AG08395 (cell line): ENCODE data around the gene SLC12A8.

ENCODE experiments used
- DNase-seq: peaks from one replicate; pipeline ENCODE4 v3.0.0; 2012; ENCODE audit warnings: mixed read lengths, low spot score

Gene SLC12A8

DNA sequence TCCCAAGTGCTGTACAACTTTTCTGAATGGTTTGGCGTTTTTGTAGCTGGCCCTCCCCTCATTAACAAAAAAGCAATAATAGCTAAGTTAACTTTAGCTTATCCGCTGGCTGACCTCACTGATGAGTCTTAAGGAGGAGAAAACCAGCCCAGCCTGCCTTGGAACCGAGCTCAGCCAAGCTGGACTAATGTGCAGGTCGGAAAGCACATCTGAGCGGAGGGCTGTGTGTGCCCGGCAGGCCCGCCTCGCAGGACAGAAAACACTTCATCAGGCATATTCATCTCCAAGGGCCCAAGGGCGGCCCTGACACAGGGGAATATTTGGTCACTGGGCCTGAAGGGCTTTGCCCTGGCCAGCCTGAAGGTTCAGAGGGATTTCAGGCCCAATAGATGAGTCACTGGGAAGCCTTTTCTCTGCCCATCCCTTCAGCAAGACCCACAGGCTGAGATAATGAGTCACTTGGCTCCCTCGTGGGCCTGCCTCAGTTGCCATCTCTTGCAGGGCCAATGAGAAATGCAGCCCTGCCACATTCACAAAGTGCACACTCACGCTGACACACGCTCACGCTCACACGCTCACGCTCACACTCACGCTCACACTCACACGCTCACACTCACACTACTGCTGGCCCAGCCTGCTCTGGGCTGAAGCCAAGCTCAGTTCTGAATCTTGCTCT lies 75.1 kb downstream of the SLC12A8 start:
- DNase-seq: peak; percentile 75

DNA sequence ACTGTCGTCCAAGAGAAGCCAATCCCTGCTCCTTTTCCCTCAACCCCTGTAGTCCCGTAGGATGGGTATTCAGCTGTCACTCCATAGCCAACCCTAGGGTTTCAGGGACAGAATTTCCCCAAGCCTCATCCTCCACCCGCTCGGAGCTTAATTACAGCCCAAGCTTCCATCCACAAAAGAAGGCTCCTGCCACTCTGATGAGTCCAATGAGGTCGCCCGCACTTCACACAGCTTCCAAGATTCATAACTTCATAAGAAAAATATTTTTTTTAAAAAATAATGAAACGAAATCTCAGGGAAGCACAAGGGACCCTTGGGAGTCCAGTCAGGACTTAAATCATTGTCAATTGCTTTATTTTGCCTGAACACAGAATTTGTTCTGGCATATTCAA lies 75.6 kb downstream of the SLC12A8 start:
- DNase-seq: no peak

GRCh38 chr3:125136515-125136914 lies 76.0 kb downstream of the SLC12A8 start:
- DNase-seq: no peak

- no peak for DNase-seq
Observed at GRCh38 chr3:125134952-125135351, 77.6 kb downstream of the SLC12A8 start.

DNA sequence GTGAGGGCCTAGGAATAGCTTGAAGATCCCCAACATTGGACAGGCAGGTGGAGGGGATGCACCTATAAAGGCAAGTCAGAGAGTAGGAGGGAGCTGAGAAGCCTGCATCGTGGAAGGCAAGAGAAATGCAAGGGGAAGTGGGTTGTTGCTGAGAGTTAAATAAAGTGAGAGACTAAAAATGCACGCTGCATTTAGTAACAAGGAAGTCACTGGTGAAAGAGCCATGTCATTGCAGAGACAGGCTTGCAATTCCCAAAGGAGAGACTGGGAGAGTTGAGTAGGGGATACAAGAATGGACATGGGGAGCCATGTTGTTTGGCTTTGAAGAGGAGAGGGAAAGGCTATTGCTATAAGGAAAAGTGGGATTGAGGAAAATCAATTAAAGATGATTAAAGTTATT lies 79.7 kb downstream of the SLC12A8 start:
- DNase-seq: no peak

- peak; percentile 93 for DNase-seq
Observed at GRCh38 chr3:125129512-125129997, 83.0 kb downstream of the SLC12A8 start.

GRCh38 chr3:125128861-125129501 lies 83.6 kb downstream of the SLC12A8 start:
- DNase-seq: peak; percentile 76

DNA sequence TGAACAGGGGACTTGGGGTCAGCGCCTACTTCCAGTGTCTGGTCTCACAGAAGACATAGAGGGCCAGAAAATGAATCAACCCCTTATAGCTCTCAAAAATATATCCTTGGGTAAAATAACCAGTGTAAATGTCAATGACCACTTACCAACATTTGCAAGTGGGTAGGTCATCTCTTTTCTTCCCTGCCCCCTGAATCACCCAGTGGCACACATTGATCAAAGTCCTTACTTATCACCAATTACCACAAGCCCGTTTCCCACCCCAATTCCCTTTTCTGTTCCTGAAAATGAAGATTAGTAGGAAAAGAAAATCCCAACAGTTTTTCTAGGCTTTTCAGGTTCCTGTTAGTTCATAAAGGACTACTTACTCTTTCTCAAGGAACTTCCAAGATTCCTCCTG lies 86.2 kb downstream of the SLC12A8 start:
- no peak for DNase-seq

DNA sequence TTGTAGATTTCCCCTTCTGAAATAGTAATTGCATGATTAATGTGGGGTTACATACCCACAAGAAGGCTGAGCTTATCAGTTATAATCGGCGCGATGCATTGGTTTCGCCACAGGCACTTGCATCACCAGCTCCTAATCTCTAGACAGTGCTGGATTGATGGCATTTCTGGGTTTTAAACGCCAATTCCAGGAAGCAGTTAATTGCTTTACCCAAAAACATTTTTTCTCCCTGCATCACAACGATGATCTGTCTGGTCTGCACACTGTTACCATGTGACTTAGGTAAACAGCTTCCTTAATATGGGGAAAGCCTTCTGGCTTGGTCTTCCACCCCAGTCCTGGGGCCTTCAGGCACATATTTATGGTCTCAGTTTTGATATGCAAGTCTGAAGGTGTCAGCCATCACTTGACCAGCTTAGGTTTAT lies 86.7 kb downstream of the SLC12A8 start:
- peak; percentile 82 for DNase-seq

DNA sequence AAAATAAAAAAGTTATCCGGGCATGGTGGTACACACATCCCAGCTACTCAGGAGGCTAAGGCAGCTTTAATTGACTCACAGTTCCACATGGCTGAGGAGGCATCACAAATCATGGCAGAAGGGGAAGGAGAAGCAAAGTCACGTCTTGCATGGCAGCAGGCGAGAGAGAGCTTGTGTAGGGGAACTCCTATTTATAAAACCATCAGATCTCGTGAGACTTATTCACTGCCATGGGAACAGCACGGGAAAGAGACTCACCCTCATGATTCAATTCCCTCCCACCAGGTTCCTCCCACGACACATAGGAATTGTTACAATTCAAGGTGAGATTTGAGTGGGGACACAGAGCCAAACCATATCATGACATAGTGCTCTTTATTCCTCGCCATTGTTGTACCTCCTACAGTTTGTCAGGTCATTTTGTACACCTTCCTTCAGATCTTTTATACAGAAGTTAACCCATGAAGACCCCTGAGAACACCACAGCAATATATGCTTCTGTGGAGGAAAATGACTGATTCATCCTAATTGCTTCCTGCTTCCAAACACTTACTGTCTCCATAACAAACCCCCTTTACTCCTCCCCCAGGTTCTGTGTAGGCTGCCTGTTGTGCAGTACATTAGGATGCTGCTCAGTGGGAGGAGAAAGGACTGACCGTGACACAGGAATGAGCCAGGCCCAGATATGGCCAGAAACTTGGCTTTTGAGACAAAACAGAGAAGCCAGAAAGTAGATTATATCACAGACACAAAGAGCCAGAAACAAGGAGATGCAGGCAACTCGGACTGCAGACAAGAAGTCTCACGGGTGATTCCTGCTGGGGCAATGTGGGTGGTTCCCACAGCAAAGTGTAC lies 88.9 kb downstream of the SLC12A8 start:
- peak; percentile 40 for DNase-seq

DNA sequence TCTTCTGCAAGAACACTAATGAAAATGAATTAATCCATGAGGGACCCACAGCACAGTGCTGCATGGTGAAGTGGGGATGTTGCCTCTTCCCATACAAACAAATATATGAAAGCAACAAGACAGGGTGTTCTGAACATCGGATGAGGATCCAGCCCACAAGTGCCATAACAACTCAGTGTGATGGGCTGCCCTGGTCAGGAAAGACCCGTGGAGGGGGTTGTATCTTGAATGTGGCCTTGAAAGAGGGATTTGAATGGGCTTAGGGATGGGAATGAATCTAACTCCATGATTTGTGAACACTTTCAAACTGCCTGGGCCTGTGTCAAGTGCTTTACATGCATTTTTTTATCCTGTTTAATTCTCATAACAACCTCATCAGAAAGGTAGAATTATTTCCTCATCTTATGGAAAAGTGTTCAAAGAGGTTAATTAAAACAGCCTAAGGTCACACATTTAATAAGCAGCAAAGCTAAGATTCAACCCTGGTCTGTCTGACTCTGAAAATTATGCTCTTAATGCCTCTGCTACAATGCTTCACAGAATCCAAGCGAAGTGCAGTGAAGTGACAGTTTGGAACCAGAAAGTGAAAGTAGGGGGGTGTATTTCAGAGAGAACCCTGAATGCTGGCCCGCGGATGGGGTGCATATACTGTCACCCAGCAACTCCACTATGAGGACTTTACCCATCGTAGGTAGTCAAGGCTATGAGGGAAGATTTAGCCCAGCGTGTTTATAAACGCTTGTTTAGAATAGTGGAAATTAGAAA lies 91.1 kb downstream of the SLC12A8 start:
- DNase-seq: no peak

DNA sequence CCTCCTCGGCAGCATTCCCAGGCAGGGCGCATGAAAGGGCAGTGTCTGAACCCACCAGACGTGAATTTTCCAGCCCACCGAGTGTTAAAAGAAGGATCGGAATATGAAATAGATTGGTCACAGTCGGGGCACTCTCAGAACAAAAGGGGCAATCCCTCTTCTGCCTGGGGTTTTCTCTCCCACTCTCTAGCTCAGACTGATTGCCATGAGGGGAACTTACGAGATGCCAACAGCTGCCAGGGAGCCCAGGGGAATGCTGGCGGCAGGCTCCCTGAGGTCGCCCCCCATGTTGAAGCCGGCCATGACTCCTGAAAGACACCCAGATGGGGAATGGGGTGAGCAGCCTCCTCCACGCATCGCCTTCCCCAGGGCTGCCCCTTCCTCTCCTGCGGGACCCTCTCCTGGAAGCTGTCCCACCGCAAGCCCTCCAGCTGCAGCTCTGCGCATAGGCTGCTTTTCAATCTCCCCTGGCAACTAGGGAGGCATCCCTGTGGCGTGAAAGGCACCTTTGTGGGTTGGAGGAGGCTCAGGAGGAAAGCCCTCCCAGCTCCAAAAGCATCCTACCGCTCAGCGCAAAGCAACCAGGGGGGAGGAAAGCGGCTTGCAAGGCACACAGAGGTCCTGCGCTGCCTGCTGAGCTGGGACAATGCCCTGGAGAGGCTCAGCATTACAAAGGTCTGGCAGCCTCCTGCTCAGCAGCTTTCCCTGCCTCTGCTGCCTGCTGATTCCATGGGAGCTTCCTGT lies 92.0 kb downstream of the SLC12A8 start:
- DNase-seq: no peak

DNA sequence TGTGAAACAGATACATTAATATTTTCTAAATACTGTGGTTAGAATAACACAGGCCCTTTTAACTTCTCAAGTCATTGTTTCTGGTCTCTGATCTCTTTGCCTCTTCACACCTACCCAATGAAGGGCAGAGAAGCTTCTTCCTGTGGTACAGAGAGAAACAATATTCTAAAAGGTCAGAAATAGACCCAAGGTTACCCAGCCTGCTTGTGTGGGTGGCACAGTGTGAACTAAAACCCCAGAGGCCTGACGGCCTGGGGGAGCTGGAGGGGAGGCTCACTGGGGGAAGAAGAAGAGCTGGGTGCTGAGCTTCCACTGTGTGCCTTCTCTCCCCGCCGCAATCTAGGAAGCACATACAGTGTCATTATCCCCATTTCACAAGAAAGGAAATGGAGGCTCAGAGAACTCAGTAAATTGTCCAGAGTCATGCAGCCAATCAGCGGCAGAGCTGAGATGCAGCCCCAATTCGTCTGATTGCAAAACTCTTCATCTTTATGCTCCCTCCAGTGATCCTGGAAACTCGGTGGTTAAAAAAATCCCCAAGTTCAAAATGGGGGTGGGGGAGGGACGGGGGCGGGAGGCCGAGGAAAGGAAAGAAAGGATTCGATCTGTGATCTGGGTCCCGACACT lies 92.7 kb downstream of the SLC12A8 start:
- no peak for DNase-seq

DNA sequence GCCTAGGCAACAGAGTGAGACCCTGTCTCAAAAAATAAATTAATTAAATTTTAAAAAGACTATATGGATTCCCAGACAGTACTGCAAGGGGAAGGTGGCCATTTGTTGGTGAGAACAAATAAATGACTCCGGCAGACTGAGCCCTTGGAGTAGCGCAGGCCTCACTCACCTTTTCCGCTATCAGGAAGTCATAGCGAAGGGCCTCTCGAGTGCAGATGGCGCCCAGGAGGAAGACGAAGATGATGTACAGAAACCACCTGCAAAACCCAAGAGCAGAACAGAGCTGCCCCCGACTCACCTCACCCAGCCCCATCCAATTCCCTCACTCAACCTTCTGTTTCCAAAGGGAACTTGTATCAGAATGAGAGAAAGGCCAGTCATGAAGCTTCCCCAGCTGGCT lies 93.9 kb downstream of the SLC12A8 start:
- no peak for DNase-seq

GRCh38 chr3:125117631-125118191 lies 94.8 kb downstream of the SLC12A8 start:
- no peak for DNase-seq

- DNase-seq: peak; percentile 78
Observed at GRCh38 chr3:125116311-125117080, 96.1 kb downstream of the SLC12A8 start.

- peak; percentile 60 for DNase-seq
Observed at GRCh38 chr3:125115640-125116039, 96.9 kb downstream of the SLC12A8 start.

- no peak for DNase-seq
Observed at GRCh38 chr3:125112981-125113380, 99.6 kb downstream of the SLC12A8 start.

DNA sequence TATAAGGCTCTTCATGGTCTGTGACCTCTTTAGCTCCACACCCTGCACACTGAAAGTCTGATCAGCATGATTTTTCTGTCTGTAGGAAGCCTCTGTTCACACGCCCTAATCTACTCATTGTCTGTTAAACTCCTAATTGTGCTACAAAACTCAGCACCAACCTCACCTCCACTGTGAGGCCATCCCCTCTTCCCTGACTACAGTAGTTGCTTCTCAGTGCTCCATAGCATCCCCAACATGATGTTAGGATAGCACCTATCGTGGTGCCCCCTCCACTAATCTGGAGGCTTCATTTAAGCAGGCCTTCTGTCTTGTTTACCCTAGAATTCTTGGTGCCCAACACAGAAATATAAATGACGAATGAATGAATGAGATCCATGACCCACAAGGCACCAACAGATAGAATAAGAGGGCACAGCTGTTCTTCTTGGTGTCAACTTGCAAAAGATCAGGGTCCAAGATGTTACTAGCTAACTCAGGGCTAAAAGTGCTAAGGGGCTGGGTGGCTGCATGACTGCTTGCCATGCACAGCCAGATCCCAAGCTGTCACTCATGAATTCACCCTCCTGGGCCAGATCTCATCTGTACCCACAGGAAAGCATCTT lies 101.6 kb downstream of the SLC12A8 start:
- no peak for DNase-seq
